GM19023 (cell line): ENCODE data around the gene KCTD20.
A peak's percentile ranks its signal among the peaks of the same experiment; 100 is the strongest.
"Not testable (repeated sequence)": the region's sequence is repeated elsewhere in the genome, so short reads cannot be mapped to it uniquely, and the experiment has no call there.

Source experiments
- ATAC-seq: cut with Tn5 transposase; IDR thresholded peaks from one replicate; pipeline ENCODE4 v1.9.1; 2021; ENCODE audit warnings: mild to moderate bottlenecking, moderate library complexity; ENCODE audit not compliant: unreplicated experiment

The KCTD20 gene

GRCh38 chr6:36442671-36443470 lies at the start of gene KCTD20, which contains the start of gene PXT1:
Gene KCTD20, plus strand, starts transcription at chr6:36443000. Its CDS starts 27,098 bp downstream, at chr6:36470098.
Gene PXT1, minus strand, starts transcription at chr6:36442854. Its CDS starts 16,772 bp downstream, at chr6:36426082.
- peak; percentile 79 for ATAC-seq

DNA sequence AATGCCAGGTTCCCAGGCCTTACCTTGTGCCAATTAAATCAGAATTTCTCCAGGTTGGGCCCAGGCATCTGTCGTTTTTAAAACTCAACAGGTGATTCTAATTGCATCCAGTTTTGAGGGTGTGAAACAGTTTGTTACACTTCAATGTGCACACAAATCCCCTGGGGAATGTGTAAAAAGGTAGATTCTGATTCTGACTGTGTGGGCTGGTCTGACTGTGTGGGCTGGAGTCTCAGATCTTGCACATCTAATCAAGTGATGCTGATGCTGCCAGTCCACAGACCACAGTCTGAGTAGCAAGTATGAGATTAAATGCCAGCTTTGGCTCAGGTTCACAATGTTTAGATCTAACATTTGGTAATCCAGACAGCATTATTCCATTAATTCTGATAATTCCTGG lies 42.8 kb upstream of the KCTD20 start:
- no peak for ATAC-seq

GRCh38 chr6:36402481-36402880 lies 40.3 kb upstream of the KCTD20 start:
- no peak for ATAC-seq

DNA sequence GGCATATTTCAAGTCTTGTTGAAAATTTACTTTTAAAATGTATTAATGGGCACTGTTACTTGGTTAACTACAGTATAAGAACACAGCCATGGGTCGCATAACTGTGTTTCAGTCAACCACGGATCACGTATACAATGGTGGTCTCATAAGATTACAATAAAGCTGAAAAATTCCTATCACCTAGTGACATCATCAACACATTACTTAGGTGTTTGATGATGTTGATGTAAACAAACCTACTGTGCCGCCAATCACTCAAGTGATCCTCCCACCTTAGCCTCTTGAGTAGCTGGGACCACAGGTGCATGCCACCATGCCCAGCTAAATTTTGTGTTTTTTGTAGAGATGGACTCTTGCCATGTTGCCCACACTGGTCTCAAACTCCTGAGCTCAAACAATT lies 38.6 kb upstream of the KCTD20 start:
- ATAC-seq = no peak

- ATAC-seq = not testable (repeated sequence)
Observed at GRCh38 chr6:36409718-36410117, 33.1 kb upstream of the KCTD20 start.

GRCh38 chr6:36413489-36414480 lies 29.0 kb upstream of the KCTD20 start:
- ATAC-seq = no peak

GRCh38 chr6:36414481-36414880 lies 28.3 kb upstream of the KCTD20 start:
- ATAC-seq = no peak

GRCh38 chr6:36418558-36418957 lies 24.2 kb upstream of the KCTD20 start:
- no peak for ATAC-seq

DNA sequence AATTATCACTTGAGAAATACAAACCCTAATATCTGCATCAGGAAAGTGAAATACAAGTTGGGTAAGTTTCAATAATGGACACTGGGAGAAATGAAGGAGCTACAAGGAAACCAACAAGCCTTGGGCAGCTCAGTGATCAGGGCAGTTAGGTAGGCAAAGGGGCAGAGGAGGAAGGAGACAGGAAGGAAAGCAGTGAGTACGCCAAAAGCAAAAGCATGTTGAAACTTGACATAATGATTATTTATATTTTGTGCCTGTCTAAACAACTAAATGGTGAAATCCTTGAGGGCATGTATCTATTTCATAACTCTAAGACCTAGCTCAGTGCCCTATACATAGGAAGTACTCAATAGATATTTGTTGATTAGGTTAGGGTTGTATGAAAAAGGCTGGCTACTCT lies 23.5 kb upstream of the KCTD20 start:
- no peak for ATAC-seq

GRCh38 chr6:36422714-36423100 lies 20.1 kb upstream of the KCTD20 start:
- no peak for ATAC-seq

DNA sequence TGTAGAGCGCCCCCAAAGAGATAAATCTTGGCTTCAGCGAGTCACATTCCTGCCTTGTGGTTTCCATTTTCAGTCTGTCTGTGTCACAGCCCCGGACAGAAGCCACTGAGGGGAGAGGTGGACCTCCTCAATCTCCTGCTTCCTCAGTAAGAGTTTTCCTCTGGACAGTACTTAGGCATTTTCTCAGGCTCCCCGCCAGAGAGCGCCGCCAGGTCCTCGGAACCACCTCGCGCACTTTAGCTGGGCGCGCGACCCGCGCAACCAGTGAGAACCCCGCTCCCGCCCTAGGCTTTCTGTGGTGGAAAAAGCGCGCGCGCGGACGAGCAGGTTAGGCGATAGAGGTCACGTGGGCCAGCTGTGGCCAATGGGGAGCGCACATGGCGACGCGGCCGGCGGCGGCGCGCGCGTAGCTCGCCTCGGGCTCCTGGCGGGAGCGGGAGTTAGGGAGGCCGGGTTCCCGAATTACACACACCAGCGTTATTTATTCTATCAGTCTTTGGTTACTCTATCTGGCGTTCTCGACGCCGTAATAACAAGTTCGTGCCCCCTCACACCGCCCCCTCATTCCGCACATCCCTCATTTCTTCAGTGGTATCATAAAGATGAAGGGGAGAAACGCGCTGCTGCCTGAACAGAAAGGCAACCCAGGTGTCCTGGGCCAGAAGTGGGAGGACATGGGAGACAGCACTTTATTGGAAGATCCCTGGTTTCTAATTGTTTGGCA lies 19.5 kb upstream of the KCTD20 start:
- ATAC-seq = peak; percentile 95

- no peak for ATAC-seq
Observed at GRCh38 chr6:36426622-36427021, 16.2 kb upstream of the KCTD20 start.

DNA sequence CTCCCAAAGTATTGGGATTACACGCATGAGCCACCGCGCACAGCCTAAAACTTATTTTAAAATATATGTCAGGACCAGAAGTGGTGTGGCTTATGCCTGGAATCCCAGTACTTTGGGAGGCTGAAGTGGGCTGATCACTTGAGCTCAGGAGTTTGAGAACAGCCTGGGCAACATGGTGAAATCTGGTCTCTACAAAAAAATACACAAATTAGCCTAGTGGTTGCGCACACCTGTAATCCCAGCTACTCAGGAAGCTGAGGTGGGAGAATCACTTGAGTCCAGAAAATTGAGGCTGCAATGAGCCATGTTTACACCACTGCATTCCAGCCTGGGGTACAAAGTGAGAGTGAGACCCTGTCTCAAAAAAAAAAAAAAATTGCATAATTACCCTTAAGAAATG lies 13.9 kb upstream of the KCTD20 start:
- no peak for ATAC-seq

DNA sequence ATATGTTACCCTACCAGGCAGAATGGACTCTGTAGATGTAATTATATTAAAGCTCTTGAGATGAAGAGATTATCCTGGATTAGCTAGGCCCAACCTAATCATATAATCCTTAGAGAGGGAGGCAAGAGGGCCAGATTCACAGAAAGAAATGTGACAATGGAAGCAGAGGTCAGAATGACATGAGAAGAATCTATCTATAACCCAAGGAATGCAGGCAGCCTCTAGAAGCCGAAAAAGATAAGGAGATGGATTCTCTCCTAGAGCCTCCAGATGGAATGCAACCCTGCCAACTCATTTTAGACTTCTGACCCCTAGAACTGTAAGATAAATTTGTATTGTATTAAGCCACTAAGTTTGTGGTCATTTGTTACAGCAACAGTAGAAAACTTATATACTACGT lies 12.4 kb upstream of the KCTD20 start:
- ATAC-seq = no peak

GRCh38 chr6:36431197-36431596 lies 11.6 kb upstream of the KCTD20 start:
- ATAC-seq = no peak

DNA sequence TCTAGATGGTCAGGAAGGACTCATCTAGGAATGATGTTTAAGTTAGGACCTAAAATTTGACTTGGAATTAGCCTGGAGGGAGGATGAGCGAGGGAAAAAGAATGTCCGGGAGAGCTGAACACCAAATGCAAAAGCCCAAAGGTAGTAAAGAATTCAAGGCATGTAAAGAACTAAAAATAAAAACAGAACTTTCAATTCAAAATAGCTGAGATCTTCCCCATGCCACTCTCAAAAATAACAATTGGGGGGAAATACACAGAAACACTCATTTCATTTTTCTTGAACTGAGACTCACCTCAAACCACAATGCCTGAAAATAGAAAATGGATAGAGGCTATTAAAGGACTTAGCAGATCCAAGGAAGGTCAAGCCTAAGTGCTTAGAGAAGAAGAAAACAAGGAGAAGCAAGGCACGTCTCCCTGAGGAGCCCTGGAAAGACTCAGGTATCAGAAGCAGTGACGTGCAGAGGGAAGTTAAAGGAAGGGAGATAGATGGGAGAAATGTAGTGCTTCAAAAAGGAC lies 10.6 kb upstream of the KCTD20 start:
- ATAC-seq = no peak

DNA sequence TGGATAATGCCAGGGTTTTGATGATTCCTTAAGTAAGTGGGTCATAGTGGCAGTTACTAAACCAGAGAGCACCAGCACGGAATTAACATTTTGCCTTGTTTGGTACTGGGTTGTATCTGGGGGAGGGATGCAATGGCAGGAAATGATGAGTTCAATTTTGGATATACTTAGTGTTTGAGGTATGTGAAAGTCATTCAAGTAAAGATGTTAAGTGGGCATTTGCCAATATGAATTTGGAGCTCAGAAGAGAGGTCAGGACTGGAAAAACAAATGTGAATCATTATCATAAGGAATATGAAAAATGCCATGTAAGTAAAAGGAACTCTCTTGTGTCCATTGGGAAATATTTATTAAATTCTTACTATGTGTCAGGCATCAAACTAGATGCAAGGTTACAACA lies 6.3 kb upstream of the KCTD20 start:
- ATAC-seq = no peak

DNA sequence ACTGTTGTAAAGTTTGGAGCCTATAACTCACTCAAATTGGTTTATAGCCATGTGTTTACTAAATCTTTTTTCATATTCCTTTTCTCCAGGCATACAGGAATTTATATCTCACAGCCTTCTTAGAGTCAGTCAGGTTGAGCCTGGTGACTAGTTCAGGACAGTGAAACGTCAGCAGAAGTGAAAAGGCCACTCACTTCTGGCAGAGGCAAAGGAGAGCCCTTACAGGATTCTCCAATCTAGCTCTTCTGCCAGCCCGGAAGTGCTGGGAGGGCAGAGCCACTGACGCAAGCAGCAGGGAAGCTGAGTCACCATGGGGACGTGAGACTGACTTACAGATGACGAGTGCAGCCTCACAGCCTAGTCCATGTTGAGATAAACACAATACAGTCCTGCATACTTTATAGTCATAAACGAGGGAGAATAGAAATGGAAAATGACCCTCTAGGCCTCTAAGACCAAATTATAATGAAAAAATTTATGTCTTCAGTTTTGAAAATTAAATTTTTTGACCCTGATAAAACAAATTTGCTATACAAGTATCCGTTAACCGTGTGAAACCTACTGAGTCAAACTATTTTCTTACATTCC lies 1.4 kb upstream of the KCTD20 start:
- ATAC-seq = peak; percentile 44

GRCh38 chr6:36442103-36442670 lies 613 bp upstream of the KCTD20 start:
- no peak for ATAC-seq
